GM21576 (cell line): ENCODE measurements around the gene KXD1.
"Not testable (repeated sequence)": the region's sequence is repeated elsewhere in the genome, so short reads cannot be mapped to it uniquely, and the experiment has no call there.

Experiments used
- ATAC-seq: cut with Tn5 transposase; IDR thresholded peaks from one replicate; pipeline ENCODE4 v1.9.1; 2021; ENCODE audit warnings: mild to moderate bottlenecking, moderate library complexity; ENCODE audit not compliant: unreplicated experiment

The KXD1 gene

GRCh38 chr19:18576383-18576782 is 18.7 kb downstream of the KXD1 start:
- ATAC-seq: no peak

- no peak for ATAC-seq
Measured at GRCh38 chr19:18577365-18577914, 19.8 kb downstream of the KXD1 start.

GRCh38 chr19:18580311-18580710 is 22.6 kb downstream of the KXD1 start:
- no peak for ATAC-seq

DNA sequence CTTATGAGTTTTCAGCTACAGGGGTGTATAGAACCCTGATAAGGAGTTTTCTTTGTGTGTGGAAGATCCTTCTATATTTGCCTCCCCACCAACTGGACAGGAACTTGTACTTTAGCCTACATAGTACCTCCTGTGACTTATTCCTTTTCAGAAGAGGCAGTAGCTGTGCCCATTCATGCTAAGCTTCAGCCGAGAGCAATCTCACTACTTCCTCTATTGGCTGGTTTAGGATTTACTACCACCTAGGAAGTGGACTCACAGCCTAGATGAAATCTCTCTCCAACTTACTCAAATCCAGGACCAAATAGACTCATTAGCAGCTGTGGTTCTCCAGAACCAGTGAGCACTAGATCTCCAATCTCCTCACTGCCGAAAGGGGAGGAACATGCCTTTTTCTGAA is 28.6 kb downstream of the KXD1 start:
- no peak for ATAC-seq

DNA sequence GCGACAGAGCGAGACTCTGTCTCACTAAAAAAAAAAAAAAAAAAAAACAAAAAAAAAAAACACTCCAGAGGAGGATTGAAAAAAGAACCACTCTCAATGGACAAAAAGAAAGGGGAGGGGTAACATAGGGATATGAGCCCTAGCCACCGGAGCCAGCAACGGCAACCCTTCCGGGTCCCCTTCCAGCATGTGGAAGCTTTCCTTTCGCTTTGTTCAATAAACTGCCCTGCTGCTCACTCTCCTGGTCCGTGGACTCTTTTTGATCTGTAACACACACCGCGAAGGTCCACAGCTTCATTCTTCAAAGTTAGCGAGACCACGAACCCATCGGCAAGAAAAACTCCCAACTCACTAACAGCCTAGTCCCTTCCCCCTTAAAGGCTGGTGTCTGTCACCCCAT is 29.9 kb downstream of the KXD1 start:
- ATAC-seq: no peak

GRCh38 chr19:18587962-18588610 is 30.4 kb downstream of the KXD1 start:
- no peak for ATAC-seq

DNA sequence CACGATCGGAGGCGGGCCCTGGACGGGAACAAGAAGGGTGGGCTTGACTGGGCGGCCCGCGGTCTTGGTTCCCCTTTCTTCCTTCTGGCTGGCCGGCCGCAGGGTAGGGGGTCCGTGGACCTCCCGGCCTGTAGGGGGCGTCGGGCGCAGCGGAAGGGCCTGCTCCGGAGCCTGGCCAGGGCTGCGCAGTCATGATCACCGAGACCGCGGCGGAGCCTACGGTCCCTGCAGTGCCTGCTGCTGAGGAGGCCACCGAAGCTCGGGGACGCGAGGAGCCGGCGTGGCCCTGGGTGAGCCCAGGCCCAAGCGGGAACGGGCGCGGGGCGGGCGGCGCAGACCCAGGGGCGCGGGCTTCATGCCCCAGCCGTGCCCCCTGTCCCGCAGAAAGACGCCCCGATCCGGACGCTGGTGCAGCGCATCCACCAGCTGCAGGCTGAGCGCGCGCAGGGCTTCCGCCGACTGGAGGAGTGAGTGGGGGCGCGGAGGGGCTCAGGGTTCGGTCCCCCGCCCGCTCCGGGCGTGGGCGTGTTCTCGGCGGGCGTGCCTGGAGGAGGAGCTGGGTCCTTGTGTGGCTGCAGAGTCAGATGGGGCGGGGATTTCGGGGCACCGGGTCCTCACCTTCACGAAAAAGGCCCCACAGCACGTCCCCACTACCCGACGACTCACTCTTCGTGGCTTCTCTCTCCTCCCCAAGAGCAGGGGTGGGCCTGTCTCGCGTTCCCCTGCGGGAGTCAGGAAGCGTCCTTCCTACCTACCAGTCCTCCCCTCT is 31.1 kb downstream of the KXD1 start, which contains the start of gene REX1BD:
TSS of gene REX1BD (plus strand) at position 188 of the 769 bp plus-strand sequence. CDS start at position 192, 4 bp downstream.
- peak; percentile 72 for ATAC-seq

DNA sequence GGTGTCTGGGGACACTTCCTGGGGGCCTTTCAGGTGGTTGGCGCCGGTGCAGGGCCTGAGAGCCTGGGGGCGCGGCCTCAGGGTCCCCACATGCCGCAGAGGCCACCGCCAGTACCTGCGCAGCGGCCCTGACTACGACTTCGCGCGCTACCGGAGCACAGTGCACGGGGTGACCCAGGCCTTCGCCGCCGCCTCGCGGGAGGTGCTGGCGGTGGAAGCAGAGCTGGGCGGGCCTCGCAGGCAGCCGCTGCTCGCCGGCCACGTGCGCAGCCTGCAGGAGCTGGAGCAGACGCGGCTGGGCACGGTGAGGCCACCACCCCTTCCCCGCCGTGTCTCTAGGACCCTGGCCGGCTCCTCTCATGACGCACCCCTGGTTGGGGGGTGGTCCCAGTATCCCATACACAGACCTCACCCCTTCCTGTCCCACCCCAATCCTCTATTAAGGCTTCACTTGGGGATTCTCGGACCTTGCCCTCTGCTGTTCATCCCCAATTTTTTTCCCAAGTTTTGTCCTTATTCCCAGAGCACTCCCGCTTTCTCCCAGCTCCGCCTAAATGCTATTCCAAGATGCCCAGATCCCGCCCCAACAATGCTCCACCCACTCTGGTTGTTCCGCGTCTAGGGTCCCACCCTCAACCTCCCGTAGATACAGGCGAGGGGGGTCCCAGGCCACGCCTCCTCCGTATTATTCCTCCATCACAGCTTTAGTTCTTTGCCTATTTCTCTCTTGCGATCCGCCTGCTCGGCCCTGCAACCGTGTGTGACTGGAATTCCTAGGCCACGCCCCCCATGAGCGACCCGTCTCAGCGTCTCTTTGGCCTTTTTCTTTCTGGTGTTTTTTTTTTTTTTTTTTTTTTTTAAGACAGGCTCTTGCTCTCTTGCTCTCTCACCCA is 32.0 kb downstream of the KXD1 start:
- peak; percentile 36 for ATAC-seq

GRCh38 chr19:18590273-18591272 is 32.9 kb downstream of the KXD1 start:
- no peak for ATAC-seq

- ATAC-seq: no peak
Measured at GRCh38 chr19:18591735-18592385, 34.2 kb downstream of the KXD1 start.

DNA sequence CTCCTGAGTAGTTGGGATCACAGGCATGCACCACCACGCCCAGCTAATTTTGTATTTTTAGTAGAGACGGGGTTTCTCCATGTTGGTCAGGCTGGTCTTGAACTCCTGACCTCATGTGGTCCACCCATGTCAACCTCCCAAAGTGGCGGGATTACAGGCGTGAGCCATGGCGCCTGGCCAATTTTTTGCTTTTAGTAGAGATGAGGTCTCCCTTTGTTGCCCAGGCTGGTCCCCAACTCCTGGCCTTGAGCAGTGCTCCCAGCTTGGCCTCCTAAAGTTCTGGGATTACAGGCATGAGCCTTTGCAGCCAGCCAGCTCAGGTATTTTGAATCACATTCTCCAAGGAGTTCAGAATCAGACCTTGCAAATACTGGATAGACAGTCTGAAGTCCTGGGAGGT is 35.1 kb downstream of the KXD1 start:
- ATAC-seq: not testable (repeated sequence)

GRCh38 chr19:18593367-18594095 is 35.9 kb downstream of the KXD1 start:
- no peak for ATAC-seq

DNA sequence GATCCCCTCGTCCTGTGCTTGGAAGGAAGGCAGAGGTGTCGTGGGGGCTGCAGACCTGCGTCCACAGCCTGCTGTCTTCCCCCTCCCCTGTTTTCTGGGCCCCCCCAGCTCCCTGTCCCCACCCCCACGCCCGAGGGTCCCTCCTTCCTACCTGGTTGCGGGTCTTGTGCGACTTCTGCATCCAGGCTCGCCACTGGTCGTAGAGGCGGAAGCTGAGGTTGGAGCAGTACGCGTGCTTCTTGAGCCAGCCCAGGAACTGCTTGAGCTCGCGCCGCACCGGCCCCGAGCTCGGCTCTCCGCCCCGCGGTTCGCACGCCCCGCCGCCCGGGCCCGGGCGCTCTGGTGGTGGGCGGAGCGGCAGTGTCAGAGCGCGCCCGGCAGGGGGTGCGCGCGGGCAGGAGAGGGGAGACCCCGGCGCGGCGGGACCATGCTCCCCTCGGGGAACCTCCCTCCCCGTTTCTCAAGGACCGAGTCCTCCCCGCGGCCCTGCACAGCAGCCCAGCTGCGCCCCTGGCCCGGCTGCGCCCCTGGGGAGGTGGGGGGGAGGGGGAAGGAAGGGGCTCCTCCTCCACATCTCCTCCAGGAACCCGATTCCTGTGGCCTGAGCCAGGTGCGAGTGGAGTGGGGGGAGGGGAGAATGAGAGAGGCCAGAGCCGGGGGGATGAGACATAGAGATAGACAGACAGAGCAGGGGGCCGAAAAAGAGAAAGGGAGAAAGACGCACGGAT is 36.6 kb downstream of the KXD1 start:
- no peak for ATAC-seq

DNA sequence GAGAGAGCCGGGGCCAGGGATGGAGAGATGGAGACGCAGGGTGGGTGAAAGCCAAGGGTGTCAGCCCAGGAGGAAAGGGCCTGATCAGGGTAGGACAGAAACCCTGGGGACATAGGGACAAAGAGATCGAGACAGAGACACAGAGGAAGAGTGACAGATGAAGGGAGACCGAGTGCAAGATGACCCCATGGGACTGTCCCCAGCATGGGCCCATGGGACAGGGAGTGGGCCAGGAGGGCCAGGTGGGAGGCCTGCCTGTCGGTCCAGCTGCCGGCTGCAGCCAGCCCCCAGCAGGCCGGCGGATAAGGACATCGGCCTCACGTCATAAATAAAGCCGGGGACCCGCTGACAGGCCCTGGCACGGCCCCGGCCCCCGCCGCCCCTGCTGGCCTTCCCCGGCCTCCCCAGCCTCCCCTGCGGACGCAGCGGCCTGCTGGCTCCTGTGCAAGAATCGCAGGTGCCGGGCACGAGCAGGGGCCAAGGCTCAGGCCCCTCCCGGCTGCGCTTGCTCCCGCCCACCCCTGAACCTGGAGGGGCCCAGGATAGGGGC is 37.2 kb downstream of the KXD1 start:
- no peak for ATAC-seq

DNA sequence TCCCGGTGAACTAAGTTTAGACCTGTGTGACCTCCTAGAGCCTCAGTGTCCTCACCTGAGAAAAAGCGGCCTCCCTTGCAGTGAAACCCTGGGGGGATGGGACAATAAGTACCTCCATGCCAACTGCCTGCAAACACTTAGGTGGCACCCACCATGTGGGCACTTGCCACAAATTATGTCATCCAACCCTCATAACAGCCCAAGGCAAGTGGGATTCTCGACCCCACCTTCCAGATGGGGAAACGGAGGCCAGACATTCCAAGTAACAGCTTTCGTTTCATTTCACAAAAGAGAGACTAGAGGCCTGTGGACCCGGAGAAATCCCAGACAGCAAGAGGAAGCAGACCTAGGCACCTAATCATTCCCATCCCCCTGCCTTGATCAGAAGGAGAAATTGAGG is 37.8 kb downstream of the KXD1 start:
- ATAC-seq: no peak

DNA sequence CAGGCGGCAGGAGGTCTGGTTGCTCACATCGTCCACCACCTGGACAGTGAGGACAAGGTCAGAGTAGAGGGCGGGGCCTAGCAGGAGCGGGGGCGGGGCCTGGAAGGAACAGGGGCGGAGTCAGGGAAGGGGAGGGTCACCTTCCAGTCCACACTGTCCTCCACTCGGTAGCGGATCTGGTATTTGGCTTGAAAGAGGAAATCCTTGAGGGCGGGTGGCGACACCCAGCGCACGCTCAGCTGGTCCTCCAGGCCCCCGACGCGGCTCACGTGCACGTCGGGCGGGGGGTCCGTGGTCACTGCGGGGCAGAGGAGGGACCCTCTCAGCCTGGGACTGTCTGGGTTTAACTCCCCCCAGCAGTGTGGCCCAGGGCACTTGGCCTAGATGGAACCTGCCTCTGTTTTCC is 39.1 kb downstream of the KXD1 start:
- no peak for ATAC-seq

DNA sequence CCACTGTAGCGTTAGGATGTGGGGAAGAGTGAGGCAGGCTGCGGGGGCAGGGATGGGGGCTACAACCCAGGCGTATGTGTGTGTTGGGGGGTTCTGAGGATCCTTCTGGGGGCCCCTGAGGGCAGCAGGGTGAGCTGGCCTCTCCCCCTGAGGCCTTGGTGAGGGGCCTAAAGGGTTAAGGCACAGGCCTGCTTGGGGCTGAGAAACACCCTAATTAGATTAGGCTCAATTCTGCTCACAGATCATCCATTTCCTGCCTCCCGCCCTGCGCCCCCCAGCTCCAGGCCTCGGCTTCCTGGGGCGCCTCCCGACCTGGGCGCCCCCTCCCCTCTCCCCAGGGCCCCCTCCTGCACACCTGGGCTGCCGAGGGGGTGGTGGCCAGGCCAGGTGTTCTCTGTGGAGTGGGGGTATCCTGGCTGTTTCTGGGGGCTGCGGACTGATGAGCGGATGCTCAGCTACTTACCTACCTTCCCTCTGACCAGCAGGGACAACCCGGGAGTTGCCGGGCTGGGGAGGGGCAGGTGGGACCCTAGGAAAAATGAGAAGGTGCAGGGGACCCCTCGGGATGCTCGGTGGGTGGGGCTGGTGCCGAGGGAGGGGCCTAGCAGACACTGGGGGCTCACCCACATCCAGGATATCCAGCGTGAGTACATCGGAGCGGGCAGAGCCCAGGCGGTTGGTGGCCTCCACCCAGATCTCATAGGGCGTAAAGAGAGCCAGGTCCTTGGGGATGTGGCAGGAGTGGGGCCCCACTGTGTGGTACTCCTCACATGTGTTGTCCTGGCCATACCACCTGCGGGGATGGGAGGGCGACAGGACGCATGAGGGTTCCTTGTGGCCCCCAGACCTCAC is 40.4 kb downstream of the KXD1 start:
- no peak for ATAC-seq
